Esophagus squamous epithelium (tissue), 5 donors: ENCODE data around the gene OR5M10. TPM values are rescaled to one million over a fixed set of nuclear protein-coding genes. Genes with fewer than 3 reads are reported as not detected.
"Not testable (repeated sequence)": the region's sequence is repeated elsewhere in the genome, so short reads cannot be mapped to it uniquely, and the experiment has no call there.

Experiments used
- DNase-seq: peaks from one replicate; lab custom pipeline; 2025; lab: John Stamatoyannopoulos, UW
- H3K27ac ChIP-seq, 4 donors: fragments of 200-600 bp; sonication (generic); one replicate each; pipeline ENCODE4 v1.5.1; 2016 to 2019; ENCODE audit warnings: mild to moderate bottlenecking in 1 of 4
- H3K27me3 ChIP-seq, 4 donors: fragments of 200-600 bp; sonication (generic); 1 replicate in 3 of 4; 2 replicates in 1 of 4; pipeline versions ENCODE4 v1.5.1 to v1.6.0; 2017 to 2021; ENCODE audit warnings: antibody characterized with exemption in 1 of 4
- H3K36me3 ChIP-seq, 3 donors: fragments of 200-600 bp; sonication (generic); one replicate each; pipeline ENCODE4 v1.5.1; 2016 to 2019
- H3K4me1 ChIP-seq, 3 donors: fragments of 200-600 bp; sonication (generic); one replicate each; pipeline ENCODE4 v1.5.1; 2017 to 2019
- H3K4me3 ChIP-seq, 4 donors: fragments of 200-600 bp; sonication (generic); 1 replicate in 3 of 4; 2 replicates in 1 of 4; pipeline ENCODE4 v1.5.1; 2016 to 2019; ENCODE audit warnings: mild to moderate bottlenecking in 2 of 4, moderate library complexity in 1 of 4
- H3K9me3 ChIP-seq, 3 donors: fragments of 200-600 bp; sonication (generic); one replicate each; pipeline ENCODE4 v1.5.1; 2016 to 2019
- CTCF ChIP-seq, 6 experiments: fragments of 450-650 bp in 4 of 6; fragments of 200-600 bp in 2 of 6; sonication (generic) in 2 of 6; IDR thresholded peaks; one replicate each; pipeline ENCODE4 v1.5.1; 2016 to 2019; ENCODE audit warnings: antibody characterized with exemption in 6 of 6, mild to moderate bottlenecking in 4 of 6, moderate library complexity in 4 of 6
- POLR2A ChIP-seq, 4 donors: fragments of 450-650 bp; IDR thresholded peaks; one replicate each; pipeline ENCODE4 v1.6.1; 2017; ENCODE audit warnings: antibody characterized with exemption in 4 of 4, mild to moderate bottlenecking in 4 of 4, moderate library complexity in 3 of 4
- WGBS, 2 donors: methylation state at CpG; one replicate each; pipeline ENCODE4 v1.1.5; 2018; 5-methylcytosine and 5-hydroxymethylcytosine counted together
- intact Hi-C: fragments of 100-400 bp; cut with DNase I; formaldehyde crosslinking; loops from one replicate; pipeline ENCODE4 v1.15.0; 2022
- total RNA-seq, 4 donors: library from RNA; depleted of rRNA; stranded (reverse); fragments of >200 nt; gene quantifications; one replicate each; pipeline ENCODE4 v1.1.0, GENCODE V29; 2016
- donor health status: DM: yes; HTN: yes; CAD: no.

The OR5M10 gene
- total RNA-seq, 4 donors from 2014 or later, result not detected

DNA sequence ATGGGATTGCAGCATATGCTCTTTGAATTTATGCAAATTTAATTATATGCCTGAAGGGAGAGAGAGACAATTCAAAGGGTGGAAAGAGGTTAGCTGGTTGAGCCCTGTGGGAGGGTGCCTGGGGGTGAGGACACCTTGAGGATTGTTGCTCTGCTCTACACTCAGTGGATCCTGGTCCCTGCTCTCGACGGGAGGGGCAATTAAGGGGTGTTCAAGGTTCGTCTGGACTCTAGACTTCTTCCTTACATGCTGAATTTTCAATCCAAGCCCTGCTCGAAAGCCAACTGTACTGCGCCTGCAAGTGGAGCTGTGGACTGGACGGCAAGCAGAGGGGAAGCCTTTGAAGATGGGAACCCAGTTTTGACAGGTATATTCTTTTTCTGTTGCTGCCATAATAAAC is 18.9 kb downstream of the OR5M10 start:
- H3K4me3 ChIP-seq, result no peak overlapping the region
- intact Hi-C loops, result no loop called here
- 67 to 74% methylated on average over 6 of the region's 6 CpGs for WGBS, 2 donors
- peaks cover 0 to 8% (median 0%) of the 10 kb centered on the region in 3 donors for H3K9me3 ChIP-seq
- H3K27me3 ChIP-seq, result no peaks in the 10 kb centered on the region
- H3K4me1 ChIP-seq, result no peaks in the 10 kb centered on the region
- no peak for DNase-seq
- no peaks in the 10 kb centered on the region for H3K36me3 ChIP-seq
- H3K27ac ChIP-seq, result no peak overlapping the region
- TF ChIP-seq CTCF (IDR thresholded peaks at IDR 0.05) (no peak), POLR2A (IDR thresholded peaks at IDR 0.05) (no peak)

GRCh38 chr11:56554691-56555090 is 22.8 kb downstream of the OR5M10 start:
- H3K27me3 ChIP-seq, H3K4me3 ChIP-seq, DNase-seq, H3K27ac ChIP-seq, H3K36me3 ChIP-seq, intact Hi-C loops, H3K9me3 ChIP-seq, H3K4me1 ChIP-seq: not testable (repeated sequence)
- 70 to 93% methylated on average over 5 to 12 of the region's 13 CpGs for WGBS, 2 donors

DNA sequence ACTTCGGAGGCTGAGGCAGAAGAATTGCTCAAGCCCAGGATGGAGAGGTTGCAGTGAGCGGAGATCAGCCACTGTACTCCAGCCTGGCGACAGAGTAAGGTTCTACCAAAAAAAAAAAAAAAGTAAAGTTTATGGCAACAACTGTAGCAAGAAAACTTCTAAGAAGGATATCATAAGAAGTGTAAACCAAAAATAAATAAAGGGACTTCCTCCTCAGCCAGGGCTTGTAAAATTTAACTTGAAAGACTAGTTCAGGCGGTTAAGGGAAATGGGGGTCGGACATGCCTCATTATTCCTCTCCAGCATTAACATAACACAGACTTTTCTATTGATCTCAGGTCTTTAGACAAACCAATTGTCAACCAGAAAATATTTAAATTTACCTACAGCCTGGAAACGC is 32.0 kb downstream of the OR5M10 start:
- no peak for DNase-seq
- Histone ChIP-seq H3K36me3 (no peaks in the 10 kb centered on the region), H3K27me3 (no peaks in the 10 kb centered on the region), H3K27ac (no peak overlapping the region), H3K4me3 (no peak overlapping the region), H3K4me1 (no peaks in the 10 kb centered on the region), H3K9me3 (no peaks in the 10 kb centered on the region)
- 62 to 72% methylated on average over 6 of the region's 6 CpGs for WGBS, 2 donors
- intact Hi-C loops, result no loop called here
- TF ChIP-seq POLR2A (IDR thresholded peaks at IDR 0.05) (no peak), CTCF (IDR thresholded peaks at IDR 0.05) (no peak)

- no peak for DNase-seq
- 88 to 100% methylated on average over 1 of the region's 1 CpG for WGBS, 2 donors
- Histone ChIP-seq H3K27me3 (no peaks in the 10 kb centered on the region), H3K27ac (no peak overlapping the region), H3K36me3 (no peaks in the 10 kb centered on the region), H3K4me3 (no peak overlapping the region), H3K9me3 (no peaks in the 10 kb centered on the region), H3K4me1 (no peaks in the 10 kb centered on the region)
- no peak for TF ChIP-seq POLR2A (IDR thresholded peaks at IDR 0.05)
- no peak for TF ChIP-seq CTCF (IDR thresholded peaks at IDR 0.05)
- intact Hi-C loops, result no loop called here
Measured at GRCh38 chr11:56543739-56544138, 33.8 kb downstream of the OR5M10 start.

DNA sequence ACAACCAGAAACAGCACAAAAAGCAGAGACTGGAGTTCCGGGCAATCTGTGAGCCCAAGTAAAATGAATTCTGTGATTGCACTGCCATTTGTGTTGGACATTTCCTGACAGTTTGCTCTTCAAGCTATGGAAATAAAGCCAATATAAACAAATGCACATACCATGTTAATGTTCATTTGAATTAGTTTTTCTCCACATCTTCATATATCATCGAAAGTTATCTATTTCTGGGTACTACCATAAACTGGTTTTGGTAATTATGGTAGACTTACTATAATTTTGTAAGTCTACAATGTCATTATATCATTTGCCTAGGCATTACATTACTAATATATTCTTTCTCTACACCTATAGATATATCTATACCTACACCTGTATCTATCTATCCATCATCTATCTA is 34.4 kb downstream of the OR5M10 start, which contains the start of gene OR5M11:
Gene OR5M11 (minus strand): TSS at position 101 of the 400 bp plus-strand sequence. CDS start 0 bp downstream, at position 101.
- no peak within 1 kb of the TSS for H3K4me3 ChIP-seq
- H3K9me3 ChIP-seq, result no peaks in the 10 kb centered on the region
- no peak within 1 kb of the TSS for H3K27ac ChIP-seq
- H3K4me1 ChIP-seq, result no peaks in the 10 kb centered on the region
- H3K27me3 ChIP-seq, result no peaks in the 10 kb centered on the region
- DNase-seq, result no peak
- no peaks in the 10 kb centered on the region for H3K36me3 ChIP-seq
- WGBS, 2 donors, result 66 to 86% methylated on average over 2 of the region's 2 CpGs
- TF ChIP-seq CTCF (IDR thresholded peaks at IDR 0.05) (no peak), POLR2A (IDR thresholded peaks at IDR 0.05) (no peak)
- intact Hi-C loops, result no loop called here
